ENCODE results near the gene ADGRL2.
"Not testable (repeated sequence)": the region's sequence is repeated elsewhere in the genome, so short reads cannot be mapped to it uniquely, and the experiment has no call there.

Gene ADGRL2

GRCh38 chr1:81850031-81850430 is 49.3 kb downstream of the ADGRL2 start:
- DNase-seq: no peak

GRCh38 chr1:81850495-81850894 is 49.8 kb downstream of the ADGRL2 start:
- no peak for DNase-seq

GRCh38 chr1:81851217-81851616 is 50.5 kb downstream of the ADGRL2 start:
- no peak for DNase-seq

GRCh38 chr1:81852961-81853360 is 52.2 kb downstream of the ADGRL2 start:
- DNase-seq: no peak

- no peak for DNase-seq
Measured at GRCh38 chr1:81867235-81867634, 66.5 kb downstream of the ADGRL2 start.

GRCh38 chr1:81869307-81869706 is 68.6 kb downstream of the ADGRL2 start:
- no peak for DNase-seq

- DNase-seq: not testable (repeated sequence)
Measured at GRCh38 chr1:81871091-81871490, 70.4 kb downstream of the ADGRL2 start.

- no peak for DNase-seq
Measured at GRCh38 chr1:81873946-81874345, 73.2 kb downstream of the ADGRL2 start.

- DNase-seq: no peak
Measured at GRCh38 chr1:81874461-81874860, 73.7 kb downstream of the ADGRL2 start.

- DNase-seq: no peak
Measured at GRCh38 chr1:81874940-81875339, 74.2 kb downstream of the ADGRL2 start.

GRCh38 chr1:81876901-81877733 is 76.4 kb downstream of the ADGRL2 start:
- DNase-seq: no peak

GRCh38 chr1:81877940-81878339 is 77.2 kb downstream of the ADGRL2 start:
- no peak for DNase-seq

GRCh38 chr1:81878538-81878937 is 77.8 kb downstream of the ADGRL2 start:
- no peak for DNase-seq

GRCh38 chr1:81880781-81881180 is 80.0 kb downstream of the ADGRL2 start:
- DNase-seq: no peak

- DNase-seq: no peak
Measured at GRCh38 chr1:81885291-81885690, 84.6 kb downstream of the ADGRL2 start.

GRCh38 chr1:81886292-81886691 is 85.6 kb downstream of the ADGRL2 start:
- DNase-seq: not testable (repeated sequence)

GRCh38 chr1:81887421-81888144 is 86.8 kb downstream of the ADGRL2 start:
- no peak for DNase-seq

GRCh38 chr1:81889166-81889565 is 88.4 kb downstream of the ADGRL2 start:
- DNase-seq: no peak

- no peak for DNase-seq
Measured at GRCh38 chr1:81894867-81895266, 94.1 kb downstream of the ADGRL2 start.

GRCh38 chr1:81899214-81899821 is 98.6 kb downstream of the ADGRL2 start:
- no peak for DNase-seq

GRCh38 chr1:81907575-81907974 is 106.8 kb downstream of the ADGRL2 start:
- DNase-seq: no peak

GRCh38 chr1:81912383-81912782 is 111.6 kb downstream of the ADGRL2 start:
- no peak for DNase-seq

- DNase-seq: no peak
Measured at GRCh38 chr1:81915937-81916336, 115.2 kb downstream of the ADGRL2 start.

GRCh38 chr1:81920245-81920740 is 119.6 kb downstream of the ADGRL2 start:
- no peak for DNase-seq
